Medulla oblongata (tissue), 1 donor: ENCODE measurements around the gene MROH2A.

Experiments used
- DNase-seq: peaks from one replicate; pipeline ENCODE4 v3.0.0-alpha.2; 2015; ENCODE audit errors: extremely low spot score

MROH2A gene

DNA sequence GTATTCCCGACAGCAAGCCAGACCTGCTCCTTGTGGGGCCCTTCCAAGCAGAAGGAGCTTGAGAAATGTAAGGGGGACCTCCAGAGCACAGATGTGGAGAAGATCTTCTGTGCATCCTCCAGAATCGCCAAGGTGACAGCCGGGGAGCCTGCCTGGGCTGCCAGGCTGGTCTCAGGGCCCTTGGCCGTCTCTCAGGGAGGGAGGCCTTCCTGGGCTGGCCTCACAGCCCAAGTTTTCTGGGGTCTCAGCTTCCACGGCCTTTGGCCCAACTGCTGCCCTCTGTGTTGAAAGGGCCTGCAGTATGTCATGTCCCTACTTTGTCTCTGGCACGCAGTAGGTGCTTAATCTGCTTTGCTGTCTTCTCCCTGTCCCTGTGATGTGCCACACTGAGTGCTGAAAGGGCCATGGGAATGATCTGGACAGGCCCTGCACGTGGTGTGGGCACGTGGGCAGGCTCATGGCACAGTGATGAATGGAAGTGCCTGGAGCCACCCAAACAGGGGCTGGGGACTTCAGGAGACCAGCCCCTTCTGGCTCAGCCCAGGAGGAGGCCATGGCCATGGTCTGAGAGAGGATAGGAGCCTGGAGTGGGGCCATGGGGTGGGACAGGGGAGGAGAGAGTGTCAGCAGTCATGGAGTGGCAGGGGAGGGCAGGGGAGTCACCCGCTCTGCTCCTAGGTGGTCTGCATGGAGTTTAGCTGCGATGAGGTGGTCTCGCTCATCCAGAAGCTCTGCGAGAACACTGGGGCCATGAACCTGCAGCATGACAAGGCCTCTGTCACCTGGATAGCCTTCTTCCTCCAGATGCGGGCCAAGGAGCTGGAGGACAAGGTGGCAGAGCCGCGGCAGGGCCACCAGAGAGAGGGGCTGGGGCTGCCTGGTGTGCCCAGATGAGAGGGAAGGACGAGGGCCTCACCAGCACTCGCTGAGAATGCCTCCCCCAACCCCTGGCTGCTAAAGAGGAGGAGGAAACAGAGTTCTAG is 40.8 kb downstream of the MROH2A start:
- no peak for DNase-seq

DNA sequence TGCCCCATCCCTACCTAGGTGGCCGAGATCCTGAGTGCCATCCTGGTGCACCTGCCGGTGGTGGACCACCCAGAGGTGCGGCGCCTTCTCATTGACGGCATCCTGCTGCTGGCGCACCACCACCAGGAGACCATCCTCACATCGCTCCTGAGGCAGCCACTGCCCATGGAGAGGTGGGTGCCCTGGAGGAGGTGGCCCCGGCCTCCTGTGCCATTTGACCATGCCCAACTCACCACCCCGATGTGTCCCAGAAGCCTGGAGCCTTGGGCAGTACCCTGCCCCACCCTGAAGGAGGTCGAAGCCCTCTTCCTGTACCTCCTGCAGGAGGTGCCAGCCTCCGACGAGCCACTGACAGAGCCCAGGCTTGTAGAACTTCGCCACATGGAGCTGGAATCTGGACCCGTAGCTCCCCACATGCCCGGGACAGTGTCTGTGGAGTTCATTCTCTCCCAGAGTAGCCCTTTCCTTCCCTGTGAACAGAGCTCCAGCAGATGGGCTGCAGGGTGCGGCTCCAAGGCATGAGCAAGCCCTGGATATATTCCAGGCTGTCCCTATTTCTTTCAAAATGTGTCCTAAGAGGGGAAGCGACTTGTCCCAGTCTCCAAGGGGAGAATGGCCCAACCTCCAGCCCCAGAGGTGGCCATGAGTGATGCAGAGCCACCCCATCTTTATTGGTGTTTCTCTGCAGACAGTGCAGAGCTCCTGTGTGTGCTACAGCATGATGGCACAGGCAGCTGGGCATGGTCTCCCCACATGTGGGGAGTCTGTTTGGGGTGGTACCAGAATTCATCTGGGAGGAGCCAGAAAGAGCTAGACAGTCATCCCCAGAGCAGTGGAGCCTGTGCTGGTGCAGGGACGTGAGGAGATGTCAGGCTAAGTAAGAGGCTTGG is 42.0 kb downstream of the MROH2A start:
- DNase-seq = no peak

DNA sequence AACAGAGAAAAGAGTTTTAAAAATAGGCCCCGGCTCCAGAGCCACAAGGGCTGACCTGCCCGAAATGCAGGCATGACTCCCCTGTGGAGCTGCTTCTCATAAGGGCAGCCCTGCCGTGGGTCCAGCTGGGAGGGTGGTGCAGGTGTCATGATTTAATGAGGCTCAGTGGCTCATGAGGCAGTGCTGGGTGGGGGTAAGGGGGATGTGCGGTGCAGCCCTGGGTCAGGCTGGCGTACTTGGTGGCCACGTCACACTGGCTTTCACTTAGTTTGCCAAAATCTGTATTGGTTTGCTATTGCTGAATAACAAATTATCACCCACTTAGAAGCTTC is 42.6 kb downstream of the MROH2A start:
- no peak for DNase-seq

DNA sequence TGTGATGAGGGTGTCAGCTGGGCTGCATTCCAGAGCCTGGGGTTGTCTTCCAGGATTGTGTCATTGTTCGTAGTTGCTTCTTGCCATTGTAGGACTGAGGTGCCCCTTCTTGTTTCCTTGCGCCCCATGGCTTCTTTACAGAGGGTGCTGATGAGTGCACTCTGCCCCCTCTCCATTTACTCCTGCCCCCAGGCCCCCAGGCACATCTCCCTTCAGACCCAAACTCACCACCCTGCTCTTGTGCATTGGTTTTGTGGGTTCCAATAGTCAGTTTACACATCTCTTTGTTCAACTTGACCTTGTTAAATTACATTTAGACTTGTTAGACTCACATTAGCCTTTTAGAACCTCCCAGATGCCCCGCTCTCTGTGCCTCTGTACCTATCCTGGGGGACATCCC is 43.1 kb downstream of the MROH2A start:
- DNase-seq = no peak

DNA sequence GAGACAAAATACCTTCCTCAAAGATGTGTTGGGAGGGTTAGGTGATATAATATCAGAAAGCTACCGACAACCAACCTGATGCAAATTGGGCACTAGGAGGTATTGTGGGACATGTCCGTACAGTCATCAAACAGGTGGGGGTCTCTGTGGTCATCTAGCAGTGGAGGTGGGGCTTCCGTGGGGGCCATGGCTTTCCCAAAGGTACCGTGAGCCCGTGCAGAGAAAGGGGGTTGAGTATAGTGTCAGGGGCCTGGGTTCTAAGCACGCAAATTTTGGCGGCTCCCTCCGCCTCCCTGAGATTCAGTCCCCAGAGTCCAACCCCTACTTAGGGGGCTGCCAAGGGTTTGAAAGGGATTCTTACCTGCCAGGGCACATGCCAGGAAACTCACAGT is 43.6 kb downstream of the MROH2A start:
- DNase-seq = no peak

DNA sequence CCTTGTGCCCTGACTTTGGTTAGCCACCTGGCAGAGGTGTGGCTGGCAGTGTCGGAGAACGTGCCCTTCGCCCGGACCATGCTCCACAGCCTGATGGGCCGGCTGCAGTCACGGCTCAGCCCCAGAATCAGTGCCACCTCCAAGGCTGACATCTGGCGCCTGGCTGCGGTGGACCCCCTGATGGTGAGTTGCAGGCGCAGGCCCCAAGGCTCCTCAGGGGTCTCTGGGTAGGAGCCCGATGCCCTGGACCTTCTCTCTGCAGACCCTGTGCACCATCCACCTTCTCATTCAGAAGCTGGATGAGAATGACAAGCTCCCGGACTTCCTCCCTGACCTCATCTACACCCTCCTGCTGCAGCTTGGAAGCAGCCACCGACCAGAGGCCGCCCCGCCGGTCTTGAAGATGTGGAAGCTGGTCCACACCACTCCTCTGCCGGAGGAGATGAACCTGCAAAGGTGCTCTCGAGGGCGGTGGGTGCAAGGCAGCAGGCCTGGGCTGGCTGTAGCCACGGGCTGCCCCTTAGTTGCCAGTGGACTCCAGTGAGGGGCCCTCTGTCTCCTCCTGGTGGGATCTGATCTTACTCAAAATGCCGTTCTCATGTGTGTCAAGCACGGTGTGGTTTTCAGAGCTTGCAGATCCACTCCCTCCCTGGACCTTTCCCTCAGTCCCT is 44.1 kb downstream of the MROH2A start:
- DNase-seq = no peak

DNA sequence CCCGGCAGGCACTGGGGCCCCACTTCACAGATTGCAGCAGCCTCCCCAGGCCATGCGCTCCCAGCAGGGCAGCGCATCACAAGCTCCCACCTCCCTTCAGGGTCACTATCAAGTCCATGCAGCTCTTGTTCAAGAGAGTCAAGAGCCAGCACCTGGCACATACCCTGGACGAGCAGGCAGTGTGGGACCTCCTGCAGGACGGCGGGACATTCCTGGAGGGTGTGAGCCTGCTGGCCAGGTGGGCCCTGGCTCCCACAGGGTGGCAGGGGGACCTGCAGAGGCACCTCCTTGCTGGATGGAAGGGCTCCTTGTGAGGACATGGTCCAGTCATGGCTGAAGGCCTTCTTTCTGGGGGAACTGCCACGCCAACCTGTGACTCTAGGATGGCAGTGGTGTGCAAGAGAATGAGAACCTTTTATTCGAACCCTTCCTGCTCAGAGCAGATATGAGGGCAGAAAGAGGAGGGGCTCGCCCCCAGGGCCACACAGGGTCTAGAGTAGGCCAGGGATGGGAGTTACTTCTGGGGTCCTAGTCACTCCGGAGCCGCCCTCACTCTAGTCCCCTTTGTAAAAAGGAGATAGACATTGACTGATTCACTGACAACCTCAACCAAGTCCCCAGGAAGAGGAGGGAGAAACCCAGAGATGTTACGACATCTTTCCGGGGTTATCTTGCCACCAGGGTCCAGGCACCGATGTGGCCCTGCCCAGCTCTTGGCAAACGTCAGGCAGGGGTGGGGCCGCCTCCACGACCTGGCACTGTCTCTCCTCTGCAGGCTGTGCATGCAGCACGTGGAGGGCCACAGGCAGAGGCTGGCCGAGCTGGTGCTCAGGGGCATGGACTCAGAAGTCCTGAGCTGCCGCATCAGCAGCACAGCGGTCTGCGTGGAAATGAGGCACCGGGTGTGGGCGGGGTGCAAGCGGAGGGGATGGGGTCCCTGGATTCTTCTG is 44.9 kb downstream of the MROH2A start:
- DNase-seq = no peak

DNA sequence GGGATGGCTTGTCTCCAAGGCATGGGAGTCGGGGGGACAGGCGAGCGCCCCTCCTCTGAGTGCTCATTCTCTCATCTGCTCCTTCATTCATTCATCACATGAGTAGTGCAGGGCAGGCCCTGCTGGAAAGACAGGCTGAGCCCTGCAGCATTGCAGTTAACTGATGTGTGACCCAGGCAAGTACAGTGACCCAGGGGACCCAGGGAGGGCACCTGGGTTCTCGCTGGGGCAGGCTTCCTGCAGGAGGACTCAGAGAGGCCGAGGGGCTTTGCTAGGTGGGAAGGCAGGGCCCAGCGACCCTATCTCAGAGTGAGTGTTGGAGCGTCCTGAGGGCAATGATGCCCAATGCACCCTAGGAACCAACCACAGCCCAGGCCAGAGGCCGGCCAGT is 45.6 kb downstream of the MROH2A start:
- no peak for DNase-seq

DNA sequence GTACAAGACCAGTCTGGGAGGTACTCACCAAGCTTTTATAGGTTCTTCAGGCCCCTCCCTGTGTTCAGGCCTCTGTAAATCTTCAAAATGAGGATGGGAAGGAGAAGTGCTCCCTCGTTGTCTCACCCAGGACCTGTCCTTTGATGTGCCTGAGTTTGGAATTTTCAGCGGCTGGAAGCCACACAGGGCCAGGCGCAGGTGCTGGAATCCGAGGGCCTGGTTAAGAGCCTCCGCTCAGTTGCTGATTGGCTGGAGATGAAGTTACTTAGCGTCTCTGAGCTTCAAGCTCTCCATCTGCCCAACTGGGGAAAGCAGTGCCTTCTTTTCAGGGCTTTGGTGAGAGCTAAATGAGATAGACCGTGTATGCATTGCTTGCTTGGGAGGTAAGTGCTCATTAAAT is 46.2 kb downstream of the MROH2A start:
- DNase-seq = no peak

DNA sequence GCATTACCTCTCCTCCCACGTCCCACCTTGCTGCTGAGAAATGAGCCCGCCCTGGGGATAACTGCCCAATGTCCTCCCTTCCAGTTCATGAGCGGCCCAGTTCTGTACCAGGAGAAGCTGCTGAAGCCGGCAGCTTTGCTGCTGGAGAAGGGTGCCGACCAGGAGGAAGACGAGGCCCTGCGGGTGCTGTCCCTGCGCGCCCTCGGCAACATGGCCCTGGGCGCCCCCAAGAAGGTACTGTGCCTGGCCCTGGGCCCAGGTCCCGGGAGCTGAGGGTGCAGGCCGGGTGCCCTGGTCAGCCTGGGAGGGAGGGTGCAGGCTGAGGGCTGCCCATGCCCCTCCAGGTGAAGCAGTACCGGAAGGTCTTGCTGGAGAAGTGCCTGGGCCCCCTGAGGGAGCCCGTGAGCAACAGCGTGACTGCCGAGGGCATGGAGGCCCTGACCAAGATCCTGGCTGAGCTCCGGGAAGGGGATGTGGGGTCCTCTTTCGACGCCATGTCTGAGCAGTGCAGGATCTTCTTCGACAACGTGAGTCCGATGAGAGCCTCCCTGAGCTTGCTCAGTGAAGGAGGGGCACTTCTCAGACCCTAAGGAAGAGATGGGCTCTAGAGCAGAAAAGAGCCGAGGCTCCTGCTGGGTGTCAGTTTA is 50.5 kb downstream of the MROH2A start:
- DNase-seq = no peak

DNA sequence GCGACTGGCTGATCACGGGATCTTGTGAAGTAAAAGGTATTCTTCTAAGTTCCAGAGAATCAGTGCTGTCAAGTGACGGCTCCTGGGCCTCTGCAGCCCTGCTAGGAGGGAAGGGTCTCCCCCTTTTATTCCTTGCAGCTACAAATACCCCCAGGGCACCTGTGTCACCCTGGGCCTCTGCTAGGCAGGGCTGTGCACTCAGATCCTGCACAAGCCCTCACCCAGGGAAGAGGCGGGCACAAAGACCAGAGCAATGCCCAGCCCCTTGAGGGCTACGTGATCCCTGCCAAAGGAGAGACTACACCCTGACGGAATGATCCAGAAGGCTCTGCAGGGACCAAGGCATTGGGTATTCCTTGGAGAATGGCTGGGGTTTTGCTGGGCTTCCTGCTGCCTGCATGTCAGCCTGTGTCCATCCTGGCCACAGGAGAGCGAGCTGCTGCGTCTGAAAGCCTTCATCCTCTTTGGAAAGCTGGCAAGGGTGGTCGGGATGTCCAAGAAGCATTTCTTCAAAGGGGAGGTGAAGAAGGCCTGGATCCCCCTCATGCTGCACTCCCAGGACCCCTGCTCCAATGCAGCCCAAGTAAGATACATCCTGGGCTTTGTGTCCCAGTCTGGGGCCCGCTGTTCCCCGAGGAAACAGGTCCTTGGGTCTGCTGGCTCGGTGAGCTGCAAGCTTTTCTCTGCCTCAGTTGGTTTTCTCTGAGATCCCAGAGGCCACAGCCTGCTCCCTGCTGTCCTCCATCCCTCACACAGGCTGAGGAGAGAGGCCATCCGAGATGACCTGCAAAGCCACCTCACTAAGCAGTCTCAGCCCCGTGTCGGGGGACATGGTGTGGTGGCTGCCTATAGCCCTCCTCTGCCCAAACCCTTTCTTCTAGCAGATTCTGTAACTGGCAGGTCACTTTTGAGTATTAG is 51.3 kb downstream of the MROH2A start:
- no peak for DNase-seq

DNA sequence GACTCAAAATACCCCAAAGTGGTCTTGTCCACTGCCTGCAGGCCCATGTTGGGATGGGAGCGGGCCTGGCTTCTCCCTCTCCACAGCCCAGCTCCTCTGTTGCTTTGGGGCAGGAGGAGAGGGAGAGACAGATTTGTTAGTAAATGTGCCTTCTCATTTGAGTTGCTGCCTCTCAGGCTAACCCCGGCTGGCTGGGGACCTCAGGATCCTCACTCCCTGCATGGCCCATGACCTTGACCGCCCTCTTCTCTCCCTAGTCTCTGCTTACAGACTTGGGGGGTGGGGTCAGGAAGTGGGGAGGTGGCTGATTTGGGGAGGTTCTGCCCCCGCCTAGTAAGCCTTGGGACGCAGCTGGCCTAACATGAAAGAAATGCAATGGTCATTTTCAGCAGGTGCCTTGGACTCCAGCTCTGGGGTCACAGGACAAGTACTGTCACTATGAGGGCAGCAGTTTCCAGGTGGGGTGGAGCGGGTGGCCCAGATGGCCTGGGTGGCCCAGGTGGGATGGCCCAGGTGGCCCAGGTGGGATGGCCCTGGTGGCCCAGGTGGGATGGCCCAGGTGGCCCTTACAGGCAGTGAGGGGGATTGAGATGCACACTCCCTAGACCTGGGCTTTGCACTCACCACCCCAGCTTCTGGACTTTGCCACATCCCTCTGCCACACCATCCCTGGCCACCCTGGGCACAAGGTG is 52.1 kb downstream of the MROH2A start:
- DNase-seq = no peak

DNA sequence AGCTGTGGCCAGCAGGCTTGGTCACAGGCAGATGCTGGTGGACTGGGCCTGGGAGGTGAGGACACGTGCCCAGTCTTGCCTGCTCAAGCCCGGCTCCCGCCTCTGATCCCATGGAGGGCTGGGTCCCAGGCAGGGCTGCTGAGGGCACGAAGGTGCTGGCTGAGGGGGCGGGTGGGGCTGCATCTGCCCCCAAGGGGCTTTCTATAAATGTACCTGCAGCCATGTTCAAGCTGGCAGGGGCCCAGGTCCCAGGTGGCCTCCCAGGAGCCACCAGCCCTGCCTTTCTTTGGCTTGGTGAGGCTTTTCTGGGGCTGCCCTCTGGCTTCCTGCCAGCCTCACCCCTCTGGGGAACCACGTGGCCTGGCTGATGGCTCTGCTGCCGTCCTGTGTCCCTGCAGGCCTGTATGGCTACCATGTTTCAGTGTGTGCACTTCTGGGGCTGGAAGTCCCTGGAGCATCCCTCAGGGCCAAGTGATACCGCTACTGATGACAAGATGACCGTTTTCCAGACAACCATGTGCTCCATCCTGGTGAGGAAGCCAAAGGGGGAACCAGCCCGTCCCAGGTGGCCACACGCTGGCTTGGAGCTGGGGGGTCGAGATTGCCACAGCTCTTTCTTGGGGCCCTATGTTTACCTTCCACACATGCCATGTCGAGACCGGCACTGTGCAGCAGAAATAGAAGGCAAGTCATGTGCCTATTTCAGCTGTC is 53.0 kb downstream of the MROH2A start:
- no peak for DNase-seq

DNA sequence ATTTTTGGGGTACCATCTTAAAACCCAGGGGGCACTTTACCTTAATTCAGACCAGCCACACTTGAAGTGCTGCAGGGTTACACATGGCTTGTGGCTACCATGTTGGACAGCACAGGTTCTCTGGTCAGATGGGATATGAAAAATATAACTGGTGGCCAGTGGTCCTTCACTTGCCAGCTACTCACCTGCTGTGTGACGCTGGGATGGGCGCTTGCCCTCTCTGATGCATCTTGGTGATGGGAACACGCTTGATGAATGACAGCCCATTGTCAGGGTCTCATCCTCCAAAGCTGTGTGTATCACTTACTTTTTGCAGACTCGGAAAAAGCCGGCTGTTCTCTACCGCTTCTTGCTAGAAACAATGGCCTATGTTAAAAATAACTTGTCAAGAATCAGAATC is 53.7 kb downstream of the MROH2A start:
- no peak for DNase-seq

DNA sequence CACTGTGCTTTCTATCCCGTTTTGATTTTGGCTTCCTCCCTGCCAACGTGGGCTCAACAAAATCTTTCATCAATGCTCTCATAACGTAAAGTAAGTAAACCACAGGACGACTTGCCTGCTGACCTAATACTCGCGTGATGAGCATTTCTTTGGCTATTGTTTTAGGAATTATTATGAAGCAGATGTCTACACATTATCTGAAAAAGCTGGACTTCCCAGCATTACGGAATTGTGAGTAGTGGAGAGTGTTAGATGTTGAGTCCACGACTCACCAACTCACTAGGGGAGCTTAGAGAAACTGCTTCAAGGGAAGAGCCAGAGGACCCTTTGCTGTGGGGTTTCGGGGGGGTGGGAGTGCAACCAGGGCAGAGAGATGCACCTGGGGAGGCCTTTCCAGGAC is 54.3 kb downstream of the MROH2A start:
- DNase-seq = no peak

DNA sequence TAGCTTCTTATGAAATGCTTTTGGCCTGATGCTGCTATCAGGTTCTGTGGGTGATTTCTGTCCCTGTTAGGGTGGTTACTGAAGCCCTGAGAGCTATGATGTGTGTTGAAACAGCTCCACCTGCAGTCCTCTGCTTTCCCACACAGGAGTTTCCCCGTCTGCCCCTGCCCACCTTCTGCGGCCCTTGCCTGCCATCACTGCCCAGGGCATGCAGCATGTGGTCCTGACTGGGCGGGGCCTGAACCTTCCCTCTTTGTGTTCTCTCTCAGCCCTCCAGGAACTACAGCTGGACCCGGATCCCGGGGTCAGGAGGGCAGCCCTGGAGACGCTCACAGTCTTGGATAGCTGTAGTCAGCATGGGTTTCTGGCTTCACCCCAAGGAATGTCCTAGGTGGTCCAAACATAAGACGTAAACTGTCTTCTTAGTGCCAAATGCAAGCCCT is 54.8 kb downstream of the MROH2A start:
- no peak for DNase-seq

DNA sequence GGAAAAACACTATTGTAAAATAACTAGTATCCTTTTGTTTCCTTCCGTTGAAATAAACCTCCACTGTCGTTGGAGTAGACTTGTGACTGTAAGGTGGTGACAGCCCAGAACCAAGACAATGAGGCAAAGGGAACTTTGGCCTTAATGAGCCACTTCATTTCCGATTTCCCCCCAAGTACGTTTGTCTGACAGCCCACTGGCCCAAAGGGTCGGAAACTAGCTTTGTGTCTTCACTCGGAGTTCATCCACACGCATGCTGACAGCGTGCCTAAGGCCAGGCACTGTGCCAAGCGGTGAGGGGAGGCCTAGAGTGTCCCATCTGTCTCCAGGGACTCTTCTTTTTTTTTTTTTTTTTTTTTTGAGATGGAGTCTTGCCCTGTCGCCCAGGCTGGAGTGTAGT is 55.2 kb downstream of the MROH2A start:
- DNase-seq = no peak
